HEK293 (cell line): ENCODE measurements around the gene ZCWPW1.
"Not testable (repeated sequence)": the region's sequence is repeated elsewhere in the genome, so short reads cannot be mapped to it uniquely, and the experiment has no call there.

Experiments used
- CTCF ChIA-PET: fragments of 350-600 bp; formaldehyde crosslinking; extraction: SDS; loops from one replicate; lab custom pipeline; 2021; ENCODE audit warnings: antibody characterized with exemption; lab: Yijun Ruan, JAX
- POLR2A ChIA-PET: fragments of 300-600 bp; formaldehyde crosslinking; extraction: SDS; loops from one replicate; lab custom pipeline; 2020; ENCODE audit warnings: antibody characterized with exemption, inconsistent platforms; lab: Yijun Ruan, JAX
- H3K27ac ChIP-seq: fragments of 200-500 bp; sonication (Bioruptor generic); 2 replicates; pipeline ENCODE4 v1.5.1; 2014; ENCODE audit warnings: low read depth, low read length, control low read depth, inconsistent platforms; ENCODE audit errors: extremely low read depth
- H3K36me3 ChIP-seq, 2 experiments: fragments of 200-500 bp in 1 of 2; sonication (Bioruptor generic) in 1 of 2; 1 replicate in 1 of 2; 2 replicates in 1 of 2; pipeline ENCODE4 v1.5.1; 2014 to 2017; ENCODE audit warnings: inconsistent platforms in 2 of 2, low read length in 2 of 2; ENCODE audit not compliant: control insufficient read depth in 2 of 2, insufficient read depth in 1 of 2
- H3K4me1 ChIP-seq: fragments of 200-500 bp; sonication (Bioruptor generic); 2 replicates; pipeline ENCODE4 v1.5.1; 2014; ENCODE audit warnings: mild to moderate bottlenecking, low read length, inconsistent platforms; ENCODE audit not compliant: control insufficient read depth, insufficient read depth
- H3K4me3 ChIP-seq: 2 replicates; pipeline ENCODE4 v1.5.1; 2011; ENCODE audit warnings: low read depth, mild to moderate bottlenecking, control low read depth, low read length, moderate library complexity
- H3K9me3 ChIP-seq: fragments of 200-500 bp; sonication (Bioruptor generic); 2 replicates; pipeline ENCODE4 v1.5.1; 2014; ENCODE audit warnings: low read depth, low read length, inconsistent platforms; ENCODE audit not compliant: control insufficient read depth, insufficient read depth
- ELK4 ChIP-seq: IDR thresholded peaks from 2 replicates; pipeline ENCODE4 v1.6.1; 2011; ENCODE audit warnings: mild to moderate bottlenecking, low read depth, low read length, borderline replicate concordance
- FEZF1 ChIP-seq: fragments of 450-650 bp; formaldehyde crosslinking; IDR thresholded peaks from 2 replicates; pipeline ENCODE4 v1.5.1; 2016; ENCODE audit warnings: missing biosample characterization, missing genetic modification characterization
- SCRT1 ChIP-seq: fragments of 450-650 bp; formaldehyde crosslinking; IDR thresholded peaks from 2 replicates; pipeline ENCODE4 v1.5.1; 2016; ENCODE audit warnings: missing biosample characterization, missing genetic modification characterization, borderline replicate concordance
- SCRT2 ChIP-seq: fragments of 450-650 bp; formaldehyde crosslinking; IDR thresholded peaks from 2 replicates; pipeline ENCODE4 v1.5.1; 2016; ENCODE audit warnings: missing biosample characterization, missing genetic modification characterization
- SP3 ChIP-seq: fragments of 450-650 bp; formaldehyde crosslinking; IDR thresholded peaks from 2 replicates; pipeline ENCODE4 v1.5.1; 2016; ENCODE audit warnings: missing biosample characterization, missing genetic modification characterization
- TRIM28 ChIP-seq: IDR thresholded peaks from 2 replicates; pipeline ENCODE4 v1.6.1; 2011; ENCODE audit warnings: low read length, control low read depth, borderline replicate concordance
- ZBTB20 ChIP-seq: fragments of 450-650 bp; formaldehyde crosslinking; IDR thresholded peaks from 2 replicates; pipeline ENCODE4 v1.5.1; 2016; ENCODE audit warnings: missing biosample characterization, missing genetic modification characterization
- ZBTB7A ChIP-seq: fragments of 450-650 bp; formaldehyde crosslinking; IDR thresholded peaks from 2 replicates; pipeline ENCODE4 v1.5.1; 2016; ENCODE audit warnings: low read depth, missing biosample characterization, missing genetic modification characterization
- ZBTB8A ChIP-seq: fragments of 450-650 bp; formaldehyde crosslinking; IDR thresholded peaks from 2 replicates; pipeline ENCODE4 v1.5.1; 2016; ENCODE audit warnings: missing biosample characterization, missing genetic modification characterization
- ZNF132 ChIP-seq: fragments of 450-650 bp; formaldehyde crosslinking; IDR thresholded peaks from 2 replicates; pipeline ENCODE4 v1.5.1; 2017; ENCODE audit warnings: missing biosample characterization, missing genetic modification characterization, borderline replicate concordance
- ZNF174 ChIP-seq: fragments of 450-650 bp; formaldehyde crosslinking; IDR thresholded peaks from 2 replicates; pipeline ENCODE4 v1.5.0; 2017; ENCODE audit warnings: missing biosample characterization, mild to moderate bottlenecking, missing genetic modification characterization
- ZNF391 ChIP-seq: fragments of 450-650 bp; formaldehyde crosslinking; IDR thresholded peaks from 2 replicates; pipeline ENCODE4 v1.5.1; 2016; ENCODE audit warnings: low read depth, missing biosample characterization, missing genetic modification characterization, borderline replicate concordance
- ZNF394 ChIP-seq: fragments of 450-650 bp; formaldehyde crosslinking; IDR thresholded peaks from 2 replicates; pipeline ENCODE4 v1.5.1; 2016; ENCODE audit warnings: missing biosample characterization, missing genetic modification characterization, mild to moderate bottlenecking, moderate library complexity, borderline replicate concordance
- ZNF423 ChIP-seq: fragments of 450-650 bp; formaldehyde crosslinking; IDR thresholded peaks from 2 replicates; pipeline ENCODE4 v1.5.1; 2016; ENCODE audit warnings: missing biosample characterization, missing genetic modification characterization
- ZNF426 ChIP-seq: fragments of 450-650 bp; formaldehyde crosslinking; IDR thresholded peaks from 2 replicates; pipeline ENCODE4 v1.5.1; 2017; ENCODE audit warnings: missing biosample characterization, missing genetic modification characterization, mild to moderate bottlenecking, inconsistent platforms, moderate library complexity
- ZNF529 ChIP-seq: fragments of 450-650 bp; formaldehyde crosslinking; IDR thresholded peaks from 2 replicates; pipeline ENCODE4 v1.5.1; 2017; ENCODE audit warnings: missing genetic modification characterization, missing biosample characterization; ENCODE audit not compliant: insufficient replicate concordance
- ZNF670 ChIP-seq: fragments of 450-650 bp; formaldehyde crosslinking; IDR thresholded peaks from 2 replicates; pipeline ENCODE4 v1.5.1; 2016; ENCODE audit warnings: missing biosample characterization, missing genetic modification characterization, low read depth
- ZNF791 ChIP-seq: fragments of 450-650 bp; formaldehyde crosslinking; IDR thresholded peaks from 2 replicates; pipeline ENCODE4 v1.5.1; 2016; ENCODE audit warnings: missing biosample characterization, missing genetic modification characterization
- ZSCAN16 ChIP-seq: fragments of 450-650 bp; formaldehyde crosslinking; IDR thresholded peaks from 2 replicates; pipeline ENCODE4 v1.5.1; 2016; ENCODE audit warnings: missing biosample characterization, missing genetic modification characterization
- ZSCAN18 ChIP-seq: fragments of 450-650 bp; formaldehyde crosslinking; IDR thresholded peaks from 2 replicates; pipeline ENCODE4 v1.5.1; 2016; ENCODE audit warnings: missing biosample characterization, missing genetic modification characterization
- TF ChIP-seq, protein P1 (sequence below): fragments of 450-650 bp; formaldehyde crosslinking; IDR thresholded peaks from 2 replicates; pipeline ENCODE4 v1.5.1; 2016; ENCODE audit warnings: missing biosample characterization, missing genetic modification characterization, borderline replicate concordance

Gene ZCWPW1

GRCh38 chr7:100364480-100364879 is 64.0 kb downstream of the ZCWPW1 start:
- CTCF ChIA-PET = interaction anchor here (0.6 to 1.9 kb wide), 5 partner anchors 20 to 195 kb away, joined by 3 to 15 read pairs (median 4); no protein-coding TSS in a partner anchor
- POLR2A ChIA-PET = no interaction called here
- TF ChIP-seq FEZF1 (tag by site-specific recombination) = no peak
- no peak for TF ChIP-seq ZNF529 (tag by site-specific recombination)
- no peak for TF ChIP-seq ZBTB7A (tag by site-specific recombination)
- peak; percentile 28; the same call in 1 of the 2 replicates for TF ChIP-seq SCRT2
- H3K36me3 ChIP-seq = peaks cover 28 to 57% of the 10 kb centered on the region in 2 experiments; a peak in 2 of 3 replicates
- no peak overlapping the region for H3K4me3 ChIP-seq
- no peak overlapping the region for H3K27ac ChIP-seq
- no peaks in the 10 kb centered on the region for H3K4me1 ChIP-seq
- no peaks in the 10 kb centered on the region for H3K9me3 ChIP-seq

- H3K9me3 ChIP-seq, H3K4me1 ChIP-seq, POLR2A ChIA-PET, H3K27ac ChIP-seq, H3K4me3 ChIP-seq: not testable (repeated sequence)
- CTCF ChIA-PET = interaction anchor here (0.6 to 1.9 kb wide), 3 partner anchors 44 to 350 kb away, joined by 5 to 15 read pairs (median 5); no protein-coding TSS in a partner anchor
- peaks cover 33 to 61% of the 10 kb centered on the region in 2 experiments for H3K36me3 ChIP-seq
Observed at GRCh38 chr7:100363797-100364196, 64.7 kb downstream of the ZCWPW1 start.

DNA sequence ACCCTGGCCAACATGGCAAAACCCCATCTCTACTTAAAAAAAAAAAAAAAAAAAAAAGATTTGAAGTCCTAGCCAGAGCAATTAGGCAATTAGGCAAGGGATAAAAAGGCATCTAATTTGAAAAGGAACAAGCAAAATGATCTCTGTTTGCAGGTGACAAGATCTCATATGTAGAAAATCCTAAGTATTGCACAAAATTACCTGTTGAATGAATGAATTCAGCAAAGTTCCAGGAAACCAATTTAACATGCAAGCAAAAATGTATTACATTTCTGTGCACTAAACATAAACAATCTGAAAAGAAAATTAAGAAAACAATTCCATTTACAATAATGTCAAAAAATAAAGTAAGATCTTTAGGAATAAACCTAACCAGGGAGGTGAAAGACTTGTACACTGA is 65.4 kb downstream of the ZCWPW1 start:
- POLR2A ChIA-PET = no interaction called here
- TF ChIP-seq SCRT2 (peak; percentile 92), ZNF391 (no peak), ZNF174 (tag by site-specific recombination) (no peak), SCRT1 (tag by site-specific recombination) (peak; percentile 52; the same call in 1 of the 2 replicates)
- TF ChIP-seq, protein P1, sequence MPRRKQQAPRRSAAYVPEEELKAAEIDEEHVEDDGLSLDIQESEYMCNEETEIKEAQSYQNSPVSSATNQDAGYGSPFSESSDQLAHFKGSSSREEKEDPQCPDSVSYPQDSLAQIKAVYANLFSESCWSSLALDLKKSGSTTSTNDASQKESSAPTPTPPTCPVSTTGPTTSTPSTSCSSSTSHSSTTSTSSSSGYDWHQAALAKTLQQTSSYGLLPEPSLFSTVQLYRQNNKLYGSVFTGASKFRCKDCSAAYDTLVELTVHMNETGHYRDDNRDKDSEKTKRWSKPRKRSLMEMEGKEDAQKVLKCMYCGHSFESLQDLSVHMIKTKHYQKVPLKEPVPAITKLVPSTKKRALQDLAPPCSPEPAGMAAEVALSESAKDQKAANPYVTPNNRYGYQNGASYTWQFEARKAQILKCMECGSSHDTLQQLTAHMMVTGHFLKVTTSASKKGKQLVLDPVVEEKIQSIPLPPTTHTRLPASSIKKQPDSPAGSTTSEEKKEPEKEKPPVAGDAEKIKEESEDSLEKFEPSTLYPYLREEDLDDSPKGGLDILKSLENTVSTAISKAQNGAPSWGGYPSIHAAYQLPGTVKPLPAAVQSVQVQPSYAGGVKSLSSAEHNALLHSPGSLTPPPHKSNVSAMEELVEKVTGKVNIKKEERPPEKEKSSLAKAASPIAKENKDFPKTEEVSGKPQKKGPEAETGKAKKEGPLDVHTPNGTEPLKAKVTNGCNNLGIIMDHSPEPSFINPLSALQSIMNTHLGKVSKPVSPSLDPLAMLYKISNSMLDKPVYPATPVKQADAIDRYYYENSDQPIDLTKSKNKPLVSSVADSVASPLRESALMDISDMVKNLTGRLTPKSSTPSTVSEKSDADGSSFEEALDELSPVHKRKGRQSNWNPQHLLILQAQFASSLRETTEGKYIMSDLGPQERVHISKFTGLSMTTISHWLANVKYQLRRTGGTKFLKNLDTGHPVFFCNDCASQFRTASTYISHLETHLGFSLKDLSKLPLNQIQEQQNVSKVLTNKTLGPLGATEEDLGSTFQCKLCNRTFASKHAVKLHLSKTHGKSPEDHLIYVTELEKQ (tag by site-specific recombination) = no peak
- CTCF ChIA-PET = no interaction called here
- Histone ChIP-seq H3K4me1 (no peaks in the 10 kb centered on the region), H3K27ac (no peak overlapping the region), H3K9me3 (no peaks in the 10 kb centered on the region), H3K4me3 (no peak overlapping the region), H3K36me3 (peaks cover 33 to 68% of the 10 kb centered on the region in 2 experiments)

DNA sequence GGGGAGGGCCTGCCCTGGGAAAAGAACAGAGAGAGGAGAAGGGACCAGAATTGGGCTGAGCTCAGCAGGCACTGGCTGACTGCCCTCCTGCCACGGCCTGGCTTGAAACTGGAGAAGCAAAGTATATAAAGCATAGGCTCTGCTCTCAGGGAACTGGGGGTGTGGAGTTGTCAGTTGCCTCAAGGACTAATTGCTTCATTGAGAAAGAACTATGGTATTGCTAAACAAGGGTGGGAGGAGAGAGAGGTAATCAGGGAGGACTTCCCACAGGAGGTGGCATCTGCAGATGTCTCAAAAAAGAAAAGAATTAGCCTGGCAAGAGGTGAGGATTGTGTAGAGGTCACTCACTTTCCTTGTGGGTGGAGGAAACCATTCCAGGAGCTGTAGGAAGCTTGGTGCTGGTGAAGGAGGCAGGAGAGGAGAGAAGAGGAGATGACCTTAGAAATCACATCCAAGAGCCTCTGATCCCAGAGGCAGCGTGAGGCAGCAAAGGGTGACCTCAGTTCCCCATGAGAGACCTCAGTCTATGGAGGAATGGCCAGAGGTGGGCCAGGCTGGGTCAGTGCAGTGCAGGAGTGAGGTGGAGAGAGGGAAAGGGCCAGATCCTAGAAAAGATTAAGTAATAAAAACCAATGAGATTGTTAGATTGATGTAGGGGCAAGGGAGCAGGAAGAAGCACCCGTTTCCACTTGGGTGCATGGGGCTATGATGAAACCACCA is 68.2 kb downstream of the ZCWPW1 start:
- TF ChIP-seq ZNF394 (no peak), ZNF791 (tag by site-specific recombination) (no peak), ZBTB20 (tag by site-specific recombination) (no peak), SP3 (tag by site-specific recombination) (no peak), ZNF426 (tag by site-specific recombination) (no peak), TRIM28 (no peak), ELK4 (no peak), ZNF670 (tag by site-specific recombination) (no peak), ZSCAN16 (tag by site-specific recombination) (no peak), ZNF423 (tag by site-specific recombination) (no peak), ZNF132 (tag by site-specific recombination) (no peak), ZBTB8A (tag by site-specific recombination) (no peak), ZSCAN18 (no peak)
- peaks cover 37 to 84% of the 10 kb centered on the region in 2 experiments for H3K36me3 ChIP-seq
- ChIA-PET POLR2A (no interaction called here), CTCF (interaction anchor here (0.8 kb wide), 1 partner anchor 92 kb away, joined by 3 read pairs; no protein-coding TSS in a partner anchor)
- H3K9me3 ChIP-seq = no peaks in the 10 kb centered on the region
- H3K27ac ChIP-seq = no peak overlapping the region
- H3K4me1 ChIP-seq = no peaks in the 10 kb centered on the region
- no peak overlapping the region for H3K4me3 ChIP-seq
